GM19468 (cell line): Measurements from ENCODE around the gene FZD7.

Experiments used
- ATAC-seq: cut with Tn5 transposase; IDR thresholded peaks from one replicate; pipeline ENCODE4 v1.9.1; 2021; ENCODE audit warnings: mild to moderate bottlenecking, moderate library complexity, moderate number of reproducible peaks; ENCODE audit not compliant: unreplicated experiment; ENCODE audit errors: extremely low read depth

FZD7 gene

GRCh38 chr2:202009019-202009481, 24.6 kb upstream of the FZD7 start:
- ATAC-seq = no peak

- no peak for ATAC-seq
Measured at GRCh38 chr2:202009581-202009980, 24.1 kb upstream of the FZD7 start.

GRCh38 chr2:202014318-202014717, 19.3 kb upstream of the FZD7 start:
- no peak for ATAC-seq

- ATAC-seq = no peak
Measured at GRCh38 chr2:202014759-202015211, 18.9 kb upstream of the FZD7 start.

- no peak for ATAC-seq
Measured at GRCh38 chr2:202015471-202015870, 18.2 kb upstream of the FZD7 start.

- no peak for ATAC-seq
Measured at GRCh38 chr2:202016579-202017227, 17.0 kb upstream of the FZD7 start.

GRCh38 chr2:202017940-202018339, 15.7 kb upstream of the FZD7 start:
- ATAC-seq = no peak

- no peak for ATAC-seq
Measured at GRCh38 chr2:202018950-202019349, 14.7 kb upstream of the FZD7 start.

GRCh38 chr2:202019689-202020450, 13.8 kb upstream of the FZD7 start:
- no peak for ATAC-seq

- ATAC-seq = no peak
Measured at GRCh38 chr2:202022755-202023154, 10.9 kb upstream of the FZD7 start.

- no peak for ATAC-seq
Measured at GRCh38 chr2:202023198-202023903, 10.3 kb upstream of the FZD7 start.

- ATAC-seq = no peak
Measured at GRCh38 chr2:202023904-202024266, 9.8 kb upstream of the FZD7 start.

- ATAC-seq = no peak
Measured at GRCh38 chr2:202024871-202025270, 8.8 kb upstream of the FZD7 start.

GRCh38 chr2:202025816-202026215, 7.8 kb upstream of the FZD7 start:
- no peak for ATAC-seq

GRCh38 chr2:202026507-202026906, 7.1 kb upstream of the FZD7 start:
- ATAC-seq = no peak

- ATAC-seq = no peak
Measured at GRCh38 chr2:202030691-202031090, 3.0 kb upstream of the FZD7 start.

GRCh38 chr2:202031246-202031951, 2.3 kb upstream of the FZD7 start:
- no peak for ATAC-seq

GRCh38 chr2:202032846-202033316, 774 bp upstream of the FZD7 start:
- ATAC-seq = no peak

GRCh38 chr2:202034249-202035088, 814 bp downstream of the FZD7 start:
- no peak for ATAC-seq
